ENCODE results near the gene CLEC4C. TPM values are rescaled to one million over a fixed set of nuclear protein-coding genes. Genes with fewer than 3 reads are reported as not detected.

Gene CLEC4C
- total RNA-seq, 1 experiment from 2014 or later = not detected

DNA sequence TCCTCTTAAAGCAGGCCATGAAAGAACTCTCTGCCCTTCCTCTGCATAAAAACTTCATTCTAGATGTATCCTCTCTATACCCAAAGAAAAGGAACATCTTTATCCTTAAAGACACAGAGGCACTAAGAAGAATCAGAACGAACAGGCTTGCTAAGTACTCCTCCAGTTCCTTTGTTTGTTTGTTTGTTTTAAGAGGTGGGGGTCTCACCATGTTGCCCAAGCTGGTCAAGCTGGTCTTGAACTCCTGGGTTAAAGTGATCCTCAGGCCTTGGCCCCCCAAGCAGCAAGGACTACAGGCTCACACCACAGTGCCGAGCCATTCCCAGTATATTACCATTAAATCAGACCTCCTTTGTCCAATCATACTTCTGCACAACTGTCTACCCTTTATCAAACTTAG lies 65.6 kb downstream of the CLEC4C start:
- Histone ChIP-seq H3K9me3 (no peaks in the 10 kb centered on the region), H3K27me3 (no peaks in the 10 kb centered on the region), H3K36me3 (no peaks in the 10 kb centered on the region), H3K4me3 (no peak overlapping the region)
- DNase-seq = no peak

Other genes starting within 250 kb of the CLEC4C start
- gene CD163, start 243.6 kb downstream of the CLEC4C start, total RNA-seq (2014; rRNA removed; shearing (Covaris generic); ENCODE audit: low replicate concordance) = not detected in 2 replicates
- gene APOBEC1, start 81.5 kb downstream of the CLEC4C start, total RNA-seq (2014; rRNA removed; shearing (Covaris generic); ENCODE audit: low replicate concordance) = not detected in 2 replicates
- not detected in 2 replicates for gene GDF3, start 51.6 kb downstream of the CLEC4C start, total RNA-seq (2014; rRNA removed; shearing (Covaris generic); ENCODE audit: low replicate concordance)
- gene DPPA3, start 35.9 kb downstream of the CLEC4C start, total RNA-seq (2014; rRNA removed; shearing (Covaris generic); ENCODE audit: low replicate concordance) = not detected in 2 replicates
- not detected in 2 replicates for gene NANOGNB, start 17.8 kb upstream of the CLEC4C start, total RNA-seq (2014; rRNA removed; shearing (Covaris generic); ENCODE audit: low replicate concordance)
- not detected in 2 replicates for gene NANOG, start 42.0 kb upstream of the CLEC4C start, total RNA-seq (2014; rRNA removed; shearing (Covaris generic); ENCODE audit: low replicate concordance)
- gene SLC2A14, start 125.5 kb upstream of the CLEC4C start, total RNA-seq (2014; rRNA removed; shearing (Covaris generic); ENCODE audit: low replicate concordance) = not detected in 2 replicates
- 0.72 and 2.1 TPM in 2 replicates for gene SLC2A3, start 188.8 kb upstream of the CLEC4C start, total RNA-seq (2014; rRNA removed; shearing (Covaris generic); ENCODE audit: low replicate concordance)

Measured in MG63 (cell line).